ENCODE data around the gene PARD3. TPM values are rescaled to one million over a fixed set of nuclear protein-coding genes. Genes with fewer than 3 reads are reported as not detected.

Gene PARD3
- total RNA-seq, 2 experiments from 2014 or later, result 0.29 to 0.94 TPM

DNA sequence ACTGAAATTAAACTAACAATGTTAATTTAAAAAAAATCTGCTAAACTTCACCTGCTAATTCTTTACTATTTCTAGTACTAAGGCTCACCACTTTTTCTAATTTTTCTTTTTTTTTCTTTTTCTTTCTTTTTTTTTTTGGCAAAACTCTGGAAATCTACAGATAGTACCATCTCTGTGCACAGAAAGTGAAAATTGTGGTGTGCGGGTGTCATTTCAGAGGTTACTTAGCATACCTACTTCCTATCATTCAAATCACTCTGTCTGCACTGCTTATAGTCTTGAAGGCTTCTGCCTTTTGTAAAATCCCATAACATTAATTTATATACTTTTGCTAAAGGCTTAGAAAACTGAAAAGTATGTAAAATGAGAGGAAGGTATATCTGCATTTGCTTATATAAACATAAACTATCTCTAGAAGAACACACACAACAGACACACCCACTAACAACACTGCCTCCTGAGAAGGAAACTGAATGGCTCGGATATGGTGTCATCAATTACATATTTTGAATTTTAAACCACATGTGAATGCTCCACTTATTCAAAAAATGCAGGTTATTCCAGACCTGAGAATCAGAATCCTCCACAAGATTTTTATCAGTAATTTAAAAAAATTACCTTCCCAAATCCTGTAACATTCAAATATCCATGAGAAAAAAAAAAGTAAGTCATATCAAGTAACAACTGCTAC is 229.5 kb downstream of the PARD3 start:
- Mint-ChIP-seq H3K27me3 (no peaks in the 10 kb centered on the region), H3K4me1 (no peaks in the 10 kb centered on the region), H3K4me3 (no peak overlapping the region), H3K36me3 (no peaks in the 10 kb centered on the region), H3K9me3 (ENCODE audit: low read depth) (no peaks in the 10 kb centered on the region), H3K27ac (no peak overlapping the region)
- DNase-seq (no peak), ATAC-seq (no peak)
- CTCF ChIA-PET, result no interaction called here

DNA sequence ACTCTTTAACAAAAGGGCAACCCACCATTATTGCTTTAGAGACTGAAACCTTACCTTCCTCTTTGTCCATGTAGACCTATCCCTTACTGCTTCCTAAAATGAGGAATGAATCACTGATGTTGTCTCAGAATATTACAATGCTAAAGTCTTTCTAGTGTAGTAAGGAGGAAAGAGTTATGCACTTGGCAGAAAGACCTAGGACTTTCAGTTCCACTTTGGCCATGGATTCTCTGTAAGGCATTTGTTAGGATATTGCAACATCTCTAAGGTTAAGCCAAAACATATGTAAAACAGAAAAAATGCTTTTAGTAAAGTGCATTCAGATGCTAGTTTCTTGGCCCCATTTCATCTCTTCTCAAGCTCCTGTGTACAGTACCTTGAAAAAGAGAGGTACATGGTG is 230.9 kb downstream of the PARD3 start:
- Mint-ChIP-seq H3K4me1 (no peaks in the 10 kb centered on the region), H3K4me3 (no peak overlapping the region), H3K36me3 (no peaks in the 10 kb centered on the region), H3K27ac (no peak overlapping the region), H3K9me3 (ENCODE audit: low read depth) (no peaks in the 10 kb centered on the region), H3K27me3 (no peaks in the 10 kb centered on the region)
- no peak for DNase-seq
- CTCF ChIA-PET, result interaction anchor here (1.9 kb wide), 1 partner anchor 54 kb away, joined by 4 read pairs; no protein-coding TSS in a partner anchor
- ATAC-seq, result no peak

GRCh38 chr10:34581801-34582532 is 233.1 kb downstream of the PARD3 start:
- no peaks in the 10 kb centered on the region for H3K9me3 Mint-ChIP-seq (ENCODE audit: low read depth)
- no peak overlapping the region for H3K27ac Mint-ChIP-seq
- H3K36me3 Mint-ChIP-seq, result no peaks in the 10 kb centered on the region
- H3K27me3 Mint-ChIP-seq, result no peaks in the 10 kb centered on the region
- no peak overlapping the region for H3K4me3 Mint-ChIP-seq
- no peak for ATAC-seq
- DNase-seq, result no peak
- no peaks in the 10 kb centered on the region for H3K4me1 Mint-ChIP-seq
- CTCF ChIA-PET, result no interaction called here

DNA sequence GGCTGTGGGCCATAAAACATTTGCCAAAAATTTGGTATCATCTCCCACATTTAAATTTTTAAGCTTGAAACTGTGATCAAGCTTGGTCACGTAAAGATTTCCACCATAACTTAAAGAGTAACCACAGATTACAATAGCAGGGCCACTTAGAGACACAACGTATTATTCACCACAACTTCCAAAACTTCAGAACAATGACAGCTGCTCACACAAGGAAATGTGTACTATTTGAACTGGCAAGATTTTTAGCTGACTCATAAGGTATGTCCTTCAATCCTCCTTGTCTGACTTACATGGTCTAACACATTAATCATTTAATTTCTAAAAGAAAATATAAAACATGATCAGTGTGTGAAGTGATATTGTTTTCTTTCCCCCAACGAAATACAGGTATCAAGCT is 234.5 kb downstream of the PARD3 start:
- CTCF ChIA-PET, result no interaction called here
- Mint-ChIP-seq H3K27ac (no peak overlapping the region), H3K4me1 (no peaks in the 10 kb centered on the region), H3K27me3 (no peaks in the 10 kb centered on the region), H3K9me3 (ENCODE audit: low read depth) (no peaks in the 10 kb centered on the region), H3K4me3 (no peak overlapping the region), H3K36me3 (no peaks in the 10 kb centered on the region)
- ATAC-seq (no peak), DNase-seq (no peak)

GRCh38 chr10:34580214-34580613 is 234.9 kb downstream of the PARD3 start:
- Mint-ChIP-seq H3K9me3 (ENCODE audit: low read depth) (no peaks in the 10 kb centered on the region), H3K4me1 (no peaks in the 10 kb centered on the region), H3K27ac (no peak overlapping the region), H3K4me3 (no peak overlapping the region), H3K36me3 (no peaks in the 10 kb centered on the region), H3K27me3 (no peaks in the 10 kb centered on the region)
- CTCF ChIA-PET, result no interaction called here
- ATAC-seq, result no peak
- no peak for DNase-seq

- H3K9me3 Mint-ChIP-seq (ENCODE audit: low read depth), result no peaks in the 10 kb centered on the region
- no peak overlapping the region for H3K27ac Mint-ChIP-seq
- ATAC-seq (no peak), DNase-seq (no peak)
- H3K27me3 Mint-ChIP-seq, result no peaks in the 10 kb centered on the region
- CTCF ChIA-PET, result no interaction called here
- no peaks in the 10 kb centered on the region for H3K4me1 Mint-ChIP-seq
- no peaks in the 10 kb centered on the region for H3K36me3 Mint-ChIP-seq
- H3K4me3 Mint-ChIP-seq, result no peak overlapping the region
These were observed 236.6 kb downstream of the PARD3 start for GRCh38 chr10:34578468-34578867.

DNA sequence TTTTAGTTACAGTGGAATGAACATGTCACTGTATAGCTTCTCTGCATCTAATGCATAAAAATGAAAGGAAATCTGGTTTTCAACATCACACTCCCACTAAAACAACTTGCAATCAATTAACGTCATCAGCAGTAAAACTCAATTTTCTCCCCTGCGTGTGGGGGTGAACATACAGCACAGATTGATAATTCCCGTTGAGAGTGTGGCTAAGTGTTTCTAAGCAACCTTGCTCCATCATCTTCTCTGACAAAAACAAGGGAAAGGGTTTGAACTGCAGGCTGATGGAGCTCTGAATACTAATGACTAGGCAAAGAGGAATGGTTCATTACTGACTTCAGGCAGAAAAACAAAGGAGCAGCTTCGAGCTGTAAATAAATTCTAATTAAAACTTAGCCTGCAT is 238.3 kb downstream of the PARD3 start:
- Mint-ChIP-seq H3K4me3 (no peak overlapping the region), H3K9me3 (ENCODE audit: low read depth) (no peaks in the 10 kb centered on the region), H3K27ac (no peak overlapping the region), H3K4me1 (no peaks in the 10 kb centered on the region), H3K36me3 (no peaks in the 10 kb centered on the region), H3K27me3 (no peaks in the 10 kb centered on the region)
- DNase-seq, result no peak
- CTCF ChIA-PET, result no interaction called here
- ATAC-seq, result no peak

- Mint-ChIP-seq H3K27me3 (no peaks in the 10 kb centered on the region), H3K9me3 (ENCODE audit: low read depth) (no peaks in the 10 kb centered on the region), H3K4me3 (no peak overlapping the region), H3K27ac (no peak overlapping the region), H3K36me3 (no peaks in the 10 kb centered on the region), H3K4me1 (no peaks in the 10 kb centered on the region)
- no peak for DNase-seq
- CTCF ChIA-PET, result no interaction called here
- ATAC-seq, result no peak
These were observed 239.2 kb downstream of the PARD3 start for GRCh38 chr10:34575882-34576281.

GRCh38 chr10:34574353-34574934 is 240.7 kb downstream of the PARD3 start:
- ATAC-seq (no peak), DNase-seq (no peak)
- Mint-ChIP-seq H3K9me3 (ENCODE audit: low read depth) (no peaks in the 10 kb centered on the region), H3K27me3 (no peaks in the 10 kb centered on the region), H3K36me3 (no peaks in the 10 kb centered on the region), H3K4me3 (no peak overlapping the region), H3K4me1 (no peaks in the 10 kb centered on the region), H3K27ac (no peak overlapping the region)
- CTCF ChIA-PET, result no interaction called here

DNA sequence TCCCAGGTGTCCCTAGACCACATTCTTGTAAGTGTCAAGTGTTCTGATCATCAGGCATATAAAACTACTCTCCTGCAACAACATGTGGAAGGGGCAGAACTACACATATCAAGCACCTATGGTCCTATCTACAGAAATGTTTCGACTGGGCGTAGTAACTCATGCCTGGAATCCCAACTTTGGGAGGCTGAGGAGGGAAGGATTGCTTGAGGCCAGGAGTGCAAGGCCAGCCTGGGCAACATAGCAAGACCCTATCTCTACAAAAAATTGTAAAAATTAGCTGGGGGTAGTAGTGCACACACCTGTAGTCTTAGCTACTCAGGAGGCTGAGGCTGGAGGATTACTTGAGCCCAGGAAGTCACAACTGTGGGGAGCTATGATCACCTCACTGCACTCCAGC is 244.2 kb downstream of the PARD3 start:
- no peaks in the 10 kb centered on the region for H3K9me3 Mint-ChIP-seq (ENCODE audit: low read depth)
- DNase-seq, result no peak
- H3K27me3 Mint-ChIP-seq, result no peaks in the 10 kb centered on the region
- ATAC-seq, result no peak
- no peak overlapping the region for H3K4me3 Mint-ChIP-seq
- CTCF ChIA-PET, result no interaction called here
- no peaks in the 10 kb centered on the region for H3K4me1 Mint-ChIP-seq
- H3K27ac Mint-ChIP-seq, result no peak overlapping the region
- no peaks in the 10 kb centered on the region for H3K36me3 Mint-ChIP-seq

- H3K27me3 Mint-ChIP-seq, result no peaks in the 10 kb centered on the region
- H3K27ac Mint-ChIP-seq, result no peak overlapping the region
- H3K36me3 Mint-ChIP-seq, result no peaks in the 10 kb centered on the region
- ATAC-seq (no peak), DNase-seq (no peak)
- CTCF ChIA-PET, result no interaction called here
- no peaks in the 10 kb centered on the region for H3K9me3 Mint-ChIP-seq (ENCODE audit: low read depth)
- H3K4me1 Mint-ChIP-seq, result no peaks in the 10 kb centered on the region
- H3K4me3 Mint-ChIP-seq, result no peak overlapping the region
These were observed 247.3 kb downstream of the PARD3 start for GRCh38 chr10:34567659-34568253.

DNA sequence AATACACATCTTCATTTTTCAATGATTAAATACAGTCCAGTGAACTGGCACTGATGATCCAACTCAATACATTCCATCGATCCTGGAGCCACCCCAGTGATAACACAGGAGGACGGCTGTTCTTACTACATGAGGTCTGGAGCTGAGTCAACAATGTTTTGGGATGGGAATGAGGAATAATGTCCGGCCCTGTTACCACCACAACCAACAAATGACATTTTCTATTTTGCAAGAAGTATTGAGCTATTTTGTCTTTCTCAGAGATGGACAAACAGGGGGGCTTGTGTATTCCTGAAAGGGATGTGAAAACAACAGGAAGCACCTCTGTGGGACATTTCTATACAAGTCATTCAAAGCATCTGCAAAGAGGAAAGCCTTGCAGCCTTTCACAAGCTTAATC is 249.2 kb downstream of the PARD3 start:
- Mint-ChIP-seq H3K27ac (no peak overlapping the region), H3K9me3 (ENCODE audit: low read depth) (no peaks in the 10 kb centered on the region), H3K36me3 (no peaks in the 10 kb centered on the region), H3K4me1 (no peaks in the 10 kb centered on the region), H3K27me3 (no peaks in the 10 kb centered on the region), H3K4me3 (no peak overlapping the region)
- no peak for DNase-seq
- ATAC-seq, result no peak
- CTCF ChIA-PET, result no interaction called here

- no peaks in the 10 kb centered on the region for H3K36me3 Mint-ChIP-seq
- H3K4me1 Mint-ChIP-seq, result no peaks in the 10 kb centered on the region
- CTCF ChIA-PET, result interaction anchor here (1.2 kb wide), 1 partner anchor 98 kb away, joined by 3 read pairs; no protein-coding TSS in a partner anchor
- ATAC-seq, result no peak
- H3K9me3 Mint-ChIP-seq (ENCODE audit: low read depth), result peaks cover 3% of the 10 kb centered on the region
- H3K27me3 Mint-ChIP-seq, result no peaks in the 10 kb centered on the region
- H3K4me3 Mint-ChIP-seq, result no peak overlapping the region
- DNase-seq, result no peak
- no peak overlapping the region for H3K27ac Mint-ChIP-seq
These were observed 257.0 kb downstream of the PARD3 start for GRCh38 chr10:34558093-34558583.

DNA sequence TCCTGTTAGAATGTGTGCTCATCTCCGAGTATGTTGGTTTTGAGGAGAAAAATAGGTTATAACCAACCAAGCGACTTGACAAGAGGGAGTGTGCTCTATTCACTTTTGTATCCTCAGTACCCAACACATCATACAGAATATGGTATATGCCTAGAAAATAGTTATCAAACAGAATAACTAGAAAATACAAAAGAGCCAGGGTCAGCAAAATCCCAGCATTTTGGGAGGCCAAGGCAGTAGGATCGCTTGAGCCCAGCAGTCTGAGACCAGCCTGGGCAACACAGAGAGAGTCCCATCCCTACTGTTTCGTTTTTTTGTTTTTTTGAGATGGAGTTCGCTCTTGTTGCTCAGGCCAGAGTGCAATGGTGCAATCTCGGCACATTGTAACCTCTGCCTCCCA is 257.9 kb downstream of the PARD3 start:
- CTCF ChIA-PET, result no interaction called here
- DNase-seq (no peak), ATAC-seq (no peak)
- Mint-ChIP-seq H3K27ac (no peak overlapping the region), H3K9me3 (ENCODE audit: low read depth) (peaks cover 3% of the 10 kb centered on the region), H3K36me3 (no peaks in the 10 kb centered on the region), H3K4me3 (no peak overlapping the region), H3K4me1 (no peaks in the 10 kb centered on the region), H3K27me3 (no peaks in the 10 kb centered on the region)

All from activated CD8-positive, alpha-beta memory T cell treated with anti-CD3 and anti-CD28 coated beads, Interleukin-2, amount 10 ng/mL, durations not matched to agents 7 days and 5 days (primary cell).